Panc1 (cell line): Measurements from ENCODE around the gene LRRD1. TPM values are rescaled to one million over a fixed set of nuclear protein-coding genes. Genes with fewer than 3 reads are reported as not detected.

ENCODE experiments used
- ATAC-seq: fragments of 200-7000 bp; cut with Tn5 transposase; 2 replicates; pipeline ENCODE4 v1.9.1; 2020; ENCODE audit warnings: mild to moderate bottlenecking, moderate library complexity
- BruUV-seq: library from RNA; stranded (reverse); fragments of 400-500 nt; replicated peaks from 2 replicates; lab custom pipeline; 2021; lab: Mats Ljungman, UMichigan
- CTCF ChIA-PET: fragments of 300-600 bp; sonication (Branson Sonifier 250); formaldehyde crosslinking; loops from one replicate; lab custom pipeline; 2022; ENCODE audit warnings: antibody characterized with exemption; lab: Charles Lee
- POLR2A ChIA-PET: fragments of 300-600 bp; sonication (Branson Sonifier 250); formaldehyde crosslinking; loops from one replicate; lab custom pipeline; 2022; ENCODE audit warnings: antibody characterized with exemption; lab: Charles Lee
- DNase-seq: peaks from one replicate; pipeline ENCODE4 v3.0.0-alpha.2; 2010; ENCODE audit warnings: low read depth, low spot score
- H3K27ac ChIP-seq: 2 replicates; pipeline ENCODE4 v1.5.1; 2011; ENCODE audit warnings: mild to moderate bottlenecking, low read length, inconsistent platforms
- H3K27me3 ChIP-seq: fragments of 200-500 bp; sonication (Bioruptor generic); 2 replicates; pipeline ENCODE4 v1.6.0; 2014; ENCODE audit warnings: low read length, inconsistent platforms; ENCODE audit not compliant: control insufficient read depth, insufficient read depth
- H3K36me3 ChIP-seq: fragments of 200-500 bp; sonication (Bioruptor generic); 2 replicates; pipeline ENCODE4 v1.5.1; 2014; ENCODE audit warnings: inconsistent platforms, mild to moderate bottlenecking, low read length, moderate library complexity; ENCODE audit not compliant: control insufficient read depth, insufficient read depth
- H3K4me1 ChIP-seq: 2 replicates; pipeline ENCODE4 v1.5.1; 2011; ENCODE audit warnings: inconsistent platforms, mild to moderate bottlenecking, low read length, moderate library complexity; ENCODE audit not compliant: control insufficient read depth, insufficient read depth
- H3K4me3 ChIP-seq, 2 experiments: 2 replicates each; pipeline ENCODE4 v1.5.1; 2011 to 2012; ENCODE audit warnings: low read depth in 2 of 2, low read length in 2 of 2, mild to moderate bottlenecking in 2 of 2, inconsistent platforms in 1 of 2, moderate library complexity in 1 of 2
- H3K9me3 ChIP-seq: fragments of 200-500 bp; sonication (Bioruptor generic); 2 replicates; pipeline ENCODE4 v1.5.1; 2014; ENCODE audit warnings: low read depth, mild to moderate bottlenecking, inconsistent platforms, low read length, moderate library complexity; ENCODE audit not compliant: control insufficient read depth, insufficient read depth
- CTCF ChIP-seq: fragments of 450-650 bp; IDR thresholded peaks from 2 replicates; pipeline ENCODE4 v1.5.1; 2017; ENCODE audit warnings: mild to moderate bottlenecking
- POLR2AphosphoS5 ChIP-seq: IDR thresholded peaks from 2 replicates; pipeline ENCODE4 v1.6.1; 2012; ENCODE audit warnings: mild to moderate bottlenecking, low read depth, low read length, moderate library complexity
- REST ChIP-seq, 2 experiments: IDR thresholded peaks; 2 replicates each; pipeline ENCODE4 v1.6.1; 2011 to 2012; ENCODE audit warnings: low read depth in 2 of 2, control low read depth in 1 of 2, low read length in 1 of 2, mild to moderate bottlenecking in 1 of 2, moderate library complexity in 1 of 2; ENCODE audit not compliant: insufficient read depth in 1 of 2
- SIN3A ChIP-seq: IDR thresholded peaks from 2 replicates; pipeline ENCODE4 v1.6.1; 2012; ENCODE audit warnings: low read depth, mild to moderate bottlenecking, low read length, moderate library complexity, borderline replicate concordance; ENCODE audit not compliant: insufficient read depth
- TCF7L2 ChIP-seq: IDR thresholded peaks from 2 replicates; pipeline ENCODE4 v1.6.1; 2011; ENCODE audit warnings: mild to moderate bottlenecking, low read depth, low read length, inconsistent platforms
- in situ Hi-C: cut with HindIII; loops from 2 replicates; pipeline ENCODE4 v1.10.0; 2016; ENCODE audit warnings: low sequenced_read_pairs, low pct_unique_long_range_greater_than_20kb
- intact Hi-C: fragments of 100-400 bp; cut with micrococcal nuclease; formaldehyde crosslinking; loops from one replicate; pipeline ENCODE4 v1.10.0; 2022; ENCODE audit not compliant: unreplicated experiment
- total RNA-seq: library from RNA; stranded (reverse); gene quantifications from one replicate; pipeline ENCODE4 v1.2.1, GENCODE V29; 2021; ENCODE audit not compliant: unreplicated experiment

The LRRD1 gene
- total RNA-seq, 1 experiment from 2014 or later = 0.05 TPM

- no TSS peak for BruUV-seq
- in situ Hi-C loops (no loop called here), intact Hi-C loops (loop anchor here (10.0 kb wide), 1 partner anchor 313 kb away; the partner anchor contains the start of gene GATAD1)
- TF ChIP-seq REST (IDR thresholded peaks at IDR 0.05; ENCODE audit: insufficient read depth in 1 of 2, low read depth in 2 of 2, low read length in 1 of 2) (no peak), TCF7L2 (no peak), POLR2AphosphoS5 (no peak), CTCF (no peak), SIN3A (no peak)
- no peak overlapping the region for H3K27ac ChIP-seq
- no peaks in the 10 kb centered on the region for H3K27me3 ChIP-seq
- H3K36me3 ChIP-seq = peaks cover 26% of the 10 kb centered on the region
- ATAC-seq (no peak), DNase-seq (no peak)
- H3K4me3 ChIP-seq = peak overlapping the region; percentile 91 to 93; a peak in 1 of 4 replicates
- peaks cover 18% of the 10 kb centered on the region for H3K4me1 ChIP-seq
- CTCF ChIA-PET = interaction anchor here (0.7 kb wide), 1 partner anchor 25 kb away, joined by 8 read pairs; no protein-coding TSS in a partner anchor
- POLR2A ChIA-PET = interaction anchor here (0.7 kb wide), 1 partner anchor 42 kb away, joined by 13 read pairs; no protein-coding TSS in a partner anchor
- no peaks in the 10 kb centered on the region for H3K9me3 ChIP-seq
Observed at GRCh38 chr7:92131764-92132330, 47.1 kb downstream of the LRRD1 start.

GRCh38 chr7:92131093-92131492 is 47.8 kb downstream of the LRRD1 start:
- ATAC-seq = no peak
- H3K4me1 ChIP-seq = peaks cover 18% of the 10 kb centered on the region
- BruUV-seq = no TSS peak
- TF ChIP-seq SIN3A (no peak), TCF7L2 (no peak), REST (IDR thresholded peaks at IDR 0.05; ENCODE audit: insufficient read depth in 1 of 2, low read depth in 2 of 2, low read length in 1 of 2) (no peak), POLR2AphosphoS5 (no peak), CTCF (no peak)
- no peak overlapping the region for H3K27ac ChIP-seq
- no peaks in the 10 kb centered on the region for H3K9me3 ChIP-seq
- H3K4me3 ChIP-seq = no peak overlapping the region
- peaks cover 31% of the 10 kb centered on the region for H3K36me3 ChIP-seq
- intact Hi-C loops = loop anchor here (10.0 kb wide), 1 partner anchor 314 kb away; the partner anchor contains the start of gene GATAD1
- no peaks in the 10 kb centered on the region for H3K27me3 ChIP-seq
- ChIA-PET CTCF (no interaction called here), POLR2A (interaction anchor here (0.5 kb wide), 1 partner anchor 115 kb away, joined by 3 read pairs; the partner anchor contains the start of genes ANKIB1 and KRIT1)
- in situ Hi-C loops = no loop called here
- DNase-seq = no peak
